GM23338 (cell line): Measurements from ENCODE around the gene FASTK. TPM values are rescaled to one million over a fixed set of nuclear protein-coding genes. Genes with fewer than 3 reads are reported as not detected.

Experiments used
- CREB1 ChIP-seq: fragments of 250-450 bp; sonication (Bioruptor Pico); IDR thresholded peaks from 2 replicates; pipeline ENCODE4 v1.5.0; 2020; ENCODE audit warnings: low read depth, mild to moderate bottlenecking, moderate library complexity
- EZH2phosphoT487 ChIP-seq: fragments of 200-600 bp; sonication (generic); IDR thresholded peaks from one replicate; pipeline ENCODE4 v1.8.1; 2018; ENCODE audit warnings: antibody characterized with exemption; ENCODE audit not compliant: unreplicated experiment
- STAT1 ChIP-seq: IDR thresholded peaks from one replicate; pipeline ENCODE4 v1.6.1; 2016; ENCODE audit warnings: antibody characterized with exemption; ENCODE audit not compliant: unreplicated experiment
- ZNF331 ChIP-seq: fragments of 250-450 bp; sonication (Bioruptor Pico); IDR thresholded peaks from 2 replicates; pipeline ENCODE4 v1.5.0; 2020; ENCODE audit warnings: low read depth, mild to moderate bottlenecking, moderate library complexity
- ZNF462 ChIP-seq: fragments of 250-450 bp; sonication (Bioruptor Pico); IDR thresholded peaks from 2 replicates; pipeline ENCODE4 v1.5.0; 2020; ENCODE audit warnings: mild to moderate bottlenecking, moderate library complexity
- polyA plus RNA-seq: library from polyadenylated mRNA; unstranded; fragments of >200 nt; fragmentation: Nextera tagmentation; extraction: Ambion mirVana; gene quantifications from 2 replicates; pipeline ENCODE4 v1.2.1, GENCODE V29; 2016
- total RNA-seq: library from RNA; depleted of rRNA; stranded (reverse); fragments of >200 nt; shearing (Covaris generic); gene quantifications from 2 replicates; pipeline ENCODE4 v1.2.3, GENCODE V29; 2014
- TF ChIP-seq, protein P1 (sequence below): IDR thresholded peaks from one replicate; pipeline ENCODE4 v1.6.1; 2018; ENCODE audit warnings: antibody characterized with exemption; ENCODE audit not compliant: unreplicated experiment

FASTK gene
- total and polyA plus RNA-seq, 2 experiments from 2014 or later = 37.4 to 57.4 TPM

DNA sequence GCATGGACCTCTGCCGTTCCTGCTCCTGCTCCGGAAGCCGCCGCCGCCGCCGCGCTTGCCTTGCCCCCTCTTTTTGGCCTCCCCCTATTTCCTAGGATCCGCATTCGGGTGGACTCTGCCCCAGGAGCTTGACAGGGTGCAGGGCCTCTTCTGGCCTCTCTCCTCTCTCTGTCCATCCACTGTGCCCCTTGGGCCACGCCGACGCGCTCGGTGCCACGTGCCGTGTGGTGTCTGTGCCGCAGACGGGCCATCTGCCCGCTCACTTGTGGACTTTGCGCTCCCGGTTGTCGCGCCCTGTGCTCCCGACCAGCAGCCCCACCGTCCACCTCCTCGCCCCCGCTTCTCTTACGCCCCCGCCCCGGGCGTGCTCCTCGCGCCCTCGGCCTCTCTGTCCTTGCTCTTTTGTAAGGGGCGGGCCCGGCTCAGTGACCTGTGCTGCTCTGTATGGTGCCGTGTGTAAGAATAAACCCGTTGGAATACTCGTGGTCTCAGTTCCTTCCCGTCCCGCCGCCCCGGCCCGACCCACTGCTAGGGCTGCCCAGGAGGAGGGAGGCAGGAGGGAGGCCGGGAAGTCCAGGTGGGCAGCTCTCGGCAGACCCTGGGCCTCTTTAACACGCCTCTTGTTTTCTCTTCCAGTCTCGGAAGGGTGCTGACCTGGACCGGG, 42.7 kb upstream of the FASTK start (continued):
- TF ChIP-seq ZNF462 (CRISPR knock-in tag) (no peak), STAT1 (no peak), EZH2phosphoT487 (no peak), CREB1 (no peak), ZNF331 (CRISPR knock-in tag) (no peak)
- TF ChIP-seq, protein P1, sequence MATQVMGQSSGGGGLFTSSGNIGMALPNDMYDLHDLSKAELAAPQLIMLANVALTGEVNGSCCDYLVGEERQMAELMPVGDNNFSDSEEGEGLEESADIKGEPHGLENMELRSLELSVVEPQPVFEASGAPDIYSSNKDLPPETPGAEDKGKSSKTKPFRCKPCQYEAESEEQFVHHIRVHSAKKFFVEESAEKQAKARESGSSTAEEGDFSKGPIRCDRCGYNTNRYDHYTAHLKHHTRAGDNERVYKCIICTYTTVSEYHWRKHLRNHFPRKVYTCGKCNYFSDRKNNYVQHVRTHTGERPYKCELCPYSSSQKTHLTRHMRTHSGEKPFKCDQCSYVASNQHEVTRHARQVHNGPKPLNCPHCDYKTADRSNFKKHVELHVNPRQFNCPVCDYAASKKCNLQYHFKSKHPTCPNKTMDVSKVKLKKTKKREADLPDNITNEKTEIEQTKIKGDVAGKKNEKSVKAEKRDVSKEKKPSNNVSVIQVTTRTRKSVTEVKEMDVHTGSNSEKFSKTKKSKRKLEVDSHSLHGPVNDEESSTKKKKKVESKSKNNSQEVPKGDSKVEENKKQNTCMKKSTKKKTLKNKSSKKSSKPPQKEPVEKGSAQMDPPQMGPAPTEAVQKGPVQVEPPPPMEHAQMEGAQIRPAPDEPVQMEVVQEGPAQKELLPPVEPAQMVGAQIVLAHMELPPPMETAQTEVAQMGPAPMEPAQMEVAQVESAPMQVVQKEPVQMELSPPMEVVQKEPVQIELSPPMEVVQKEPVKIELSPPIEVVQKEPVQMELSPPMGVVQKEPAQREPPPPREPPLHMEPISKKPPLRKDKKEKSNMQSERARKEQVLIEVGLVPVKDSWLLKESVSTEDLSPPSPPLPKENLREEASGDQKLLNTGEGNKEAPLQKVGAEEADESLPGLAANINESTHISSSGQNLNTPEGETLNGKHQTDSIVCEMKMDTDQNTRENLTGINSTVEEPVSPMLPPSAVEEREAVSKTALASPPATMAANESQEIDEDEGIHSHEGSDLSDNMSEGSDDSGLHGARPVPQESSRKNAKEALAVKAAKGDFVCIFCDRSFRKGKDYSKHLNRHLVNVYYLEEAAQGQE = no peak
